ENCODE measurements around the gene HFE. TPM values are rescaled to one million over a fixed set of nuclear protein-coding genes. Genes with fewer than 3 reads are reported as not detected.
A peak's percentile ranks its signal among the peaks of the same experiment; 100 is the strongest.
"Not testable (repeated sequence)": the region's sequence is repeated elsewhere in the genome, so short reads cannot be mapped to it uniquely, and the experiment has no call there.

The HFE gene
- total RNA-seq, 1 donor from 2014 or later: 2.2 TPM

DNA sequence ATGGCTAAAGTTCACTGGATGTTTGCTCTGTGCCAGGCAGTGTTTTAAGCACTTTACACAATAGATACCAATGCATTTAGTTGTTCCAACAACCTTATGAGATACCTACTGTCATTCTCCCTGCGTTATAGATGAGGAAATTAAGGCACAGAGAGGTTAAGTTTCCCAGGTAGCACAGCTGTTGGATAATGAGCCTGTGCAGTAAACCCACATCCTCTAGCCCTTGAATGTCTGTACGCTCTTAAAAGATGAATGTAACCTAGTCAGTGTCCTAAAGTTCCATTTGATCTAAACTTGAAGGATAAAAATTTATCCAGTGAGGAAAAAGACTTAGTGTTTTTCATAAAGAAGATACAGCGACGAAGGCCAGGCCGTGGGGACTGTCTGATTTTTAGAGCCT lies 28.0 kb downstream of the HFE start:
- DNase-seq: no peak

DNA sequence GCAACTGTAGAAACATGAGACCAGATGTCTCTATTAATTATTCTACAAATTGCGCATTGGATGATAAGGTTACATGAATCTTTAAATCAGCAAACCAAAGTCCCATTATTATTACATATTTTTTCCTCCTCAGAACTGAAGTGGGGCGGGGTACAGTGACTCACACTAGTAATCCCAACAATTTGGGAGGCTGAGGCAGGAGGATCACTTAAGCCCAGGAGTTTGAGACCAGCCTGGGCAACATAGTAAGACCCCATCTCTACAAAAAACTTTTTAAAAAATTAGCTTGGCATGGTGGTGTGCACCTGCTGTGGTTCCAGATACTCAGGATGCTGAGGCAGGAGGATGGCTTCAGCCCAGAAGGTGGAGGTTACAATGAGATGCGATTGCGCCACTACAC lies 29.0 kb downstream of the HFE start:
- DNase-seq: no peak

DNA sequence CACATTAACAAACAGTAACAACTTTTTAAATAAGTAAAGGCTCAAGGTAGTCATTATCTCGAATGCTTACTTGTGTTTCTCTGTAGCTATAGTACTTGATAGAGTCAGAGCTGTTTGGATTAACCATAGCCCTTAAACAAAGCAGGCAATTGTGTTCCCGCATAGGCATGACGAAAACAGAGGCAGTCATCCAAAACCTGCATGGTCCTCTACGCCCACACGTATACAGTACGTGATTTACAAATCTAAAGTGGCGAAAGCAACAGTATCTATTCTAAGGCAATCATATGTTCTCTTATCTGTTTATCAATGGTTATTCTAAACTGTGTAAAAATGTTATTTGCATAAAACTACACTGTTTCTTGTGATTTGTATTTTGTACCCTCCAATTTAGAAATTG lies 31.8 kb downstream of the HFE start:
- no peak for DNase-seq

DNA sequence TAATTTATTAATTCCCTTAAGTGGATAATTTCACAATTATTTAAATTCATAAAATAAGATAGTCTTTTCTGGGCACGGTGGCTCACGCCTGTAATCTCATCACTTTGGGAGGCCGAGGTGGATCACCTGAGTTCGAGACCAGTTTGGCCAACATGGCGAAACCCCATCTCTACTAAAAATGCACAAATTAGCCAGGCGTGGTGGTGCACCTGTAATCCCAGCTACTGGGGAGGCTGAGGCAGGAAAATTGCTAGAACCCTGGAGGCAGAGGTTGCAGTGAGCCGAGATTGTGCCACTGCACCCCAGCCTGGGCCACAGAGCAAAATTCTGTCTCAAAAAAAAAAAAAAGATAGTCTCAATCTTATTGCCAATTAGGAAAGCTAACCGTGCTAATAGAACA lies 32.9 kb downstream of the HFE start:
- not testable (repeated sequence) for DNase-seq

DNA sequence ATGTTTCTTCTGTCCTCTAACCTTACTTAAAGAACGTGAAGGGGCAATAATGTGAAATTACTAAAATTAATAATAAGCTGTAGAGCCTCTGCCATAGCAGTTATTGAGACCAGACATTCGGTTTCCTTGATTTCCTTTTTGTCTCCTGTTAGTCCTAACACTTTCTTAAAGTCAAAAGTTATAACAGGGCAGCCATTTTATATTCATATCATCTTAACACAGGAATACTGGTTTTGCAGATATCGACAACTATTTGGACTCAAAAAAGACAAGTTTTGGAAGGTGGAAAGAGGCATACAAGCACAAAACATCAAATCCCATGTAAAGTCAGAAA lies 33.5 kb downstream of the HFE start:
- no peak for DNase-seq

DNA sequence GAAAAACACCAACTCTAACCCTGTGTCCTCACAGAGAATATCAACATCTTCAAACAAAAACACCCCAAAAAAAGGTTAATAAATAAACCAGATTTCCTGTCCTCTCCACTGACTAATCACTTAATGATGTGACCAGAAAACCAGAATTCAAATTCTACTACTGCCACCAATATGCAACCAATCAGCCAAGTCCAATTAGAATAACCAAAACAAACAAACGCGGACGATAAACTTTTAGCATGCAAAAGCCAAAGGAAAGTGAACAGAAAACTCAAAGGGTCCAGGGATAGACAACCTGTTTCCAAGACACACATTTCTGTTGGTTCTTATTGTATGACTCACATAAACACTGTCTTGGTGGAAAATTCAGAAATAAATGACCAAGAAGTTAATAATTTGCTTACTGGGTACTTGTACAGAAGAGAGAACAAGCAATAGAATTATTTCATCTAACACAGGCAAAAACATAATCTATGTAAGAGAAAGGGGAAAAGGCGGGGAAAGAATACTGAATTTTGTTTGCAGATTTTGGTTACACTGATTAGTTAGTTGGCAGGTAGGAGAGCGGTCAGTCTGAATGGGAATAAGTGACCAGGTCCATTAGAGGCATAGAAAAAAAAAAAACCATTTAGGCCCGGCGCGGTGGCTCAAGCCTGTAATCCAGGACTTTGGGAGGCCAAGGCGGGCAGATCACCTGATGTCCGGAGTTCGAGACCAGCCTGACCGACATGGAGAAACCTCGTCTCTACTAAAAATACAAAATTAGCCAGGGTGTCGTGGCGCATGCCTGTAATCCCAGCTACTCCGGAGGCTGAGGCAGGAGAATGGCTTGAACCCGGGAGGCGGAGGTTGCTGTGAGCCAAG lies 34.1 kb downstream of the HFE start:
- no peak for DNase-seq

DNA sequence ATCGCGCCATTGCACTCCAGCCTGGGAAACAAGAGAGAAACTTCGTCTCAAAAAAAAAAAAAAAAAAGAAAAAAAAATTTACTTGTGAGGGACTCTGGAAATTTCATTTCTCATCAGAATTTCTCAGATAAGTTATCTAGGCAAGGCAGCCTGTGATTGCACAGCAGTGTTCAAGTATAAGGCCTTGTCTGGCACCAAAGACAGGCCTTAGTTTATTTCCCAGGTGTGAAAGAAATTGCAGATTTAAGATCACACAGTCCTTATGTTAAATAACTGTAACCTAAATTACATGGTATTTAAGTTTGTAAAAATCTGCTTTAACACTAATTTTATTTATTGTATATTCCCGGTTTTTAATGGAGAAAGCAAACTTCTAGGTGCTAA lies 34.8 kb downstream of the HFE start:
- no peak for DNase-seq

DNA sequence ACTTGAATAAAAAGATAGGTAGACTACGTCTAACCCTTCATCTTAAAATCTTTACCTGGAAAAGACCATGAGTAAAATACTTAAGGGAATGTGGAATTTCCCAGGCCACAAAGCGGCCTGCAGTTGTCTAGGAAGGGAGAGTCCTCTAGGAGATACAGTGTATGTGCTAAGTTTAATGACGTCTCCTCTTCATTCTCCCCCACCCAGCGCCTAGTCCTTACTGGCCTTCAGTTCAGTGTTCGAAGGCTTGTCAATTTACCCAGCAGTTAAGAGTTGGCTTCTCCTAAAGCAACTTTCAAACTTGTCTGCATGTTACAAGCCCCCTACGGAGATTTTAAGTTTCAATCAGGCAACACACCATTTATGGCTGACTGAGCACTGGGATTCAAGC lies 35.2 kb downstream of the HFE start:
- DNase-seq: no peak

DNA sequence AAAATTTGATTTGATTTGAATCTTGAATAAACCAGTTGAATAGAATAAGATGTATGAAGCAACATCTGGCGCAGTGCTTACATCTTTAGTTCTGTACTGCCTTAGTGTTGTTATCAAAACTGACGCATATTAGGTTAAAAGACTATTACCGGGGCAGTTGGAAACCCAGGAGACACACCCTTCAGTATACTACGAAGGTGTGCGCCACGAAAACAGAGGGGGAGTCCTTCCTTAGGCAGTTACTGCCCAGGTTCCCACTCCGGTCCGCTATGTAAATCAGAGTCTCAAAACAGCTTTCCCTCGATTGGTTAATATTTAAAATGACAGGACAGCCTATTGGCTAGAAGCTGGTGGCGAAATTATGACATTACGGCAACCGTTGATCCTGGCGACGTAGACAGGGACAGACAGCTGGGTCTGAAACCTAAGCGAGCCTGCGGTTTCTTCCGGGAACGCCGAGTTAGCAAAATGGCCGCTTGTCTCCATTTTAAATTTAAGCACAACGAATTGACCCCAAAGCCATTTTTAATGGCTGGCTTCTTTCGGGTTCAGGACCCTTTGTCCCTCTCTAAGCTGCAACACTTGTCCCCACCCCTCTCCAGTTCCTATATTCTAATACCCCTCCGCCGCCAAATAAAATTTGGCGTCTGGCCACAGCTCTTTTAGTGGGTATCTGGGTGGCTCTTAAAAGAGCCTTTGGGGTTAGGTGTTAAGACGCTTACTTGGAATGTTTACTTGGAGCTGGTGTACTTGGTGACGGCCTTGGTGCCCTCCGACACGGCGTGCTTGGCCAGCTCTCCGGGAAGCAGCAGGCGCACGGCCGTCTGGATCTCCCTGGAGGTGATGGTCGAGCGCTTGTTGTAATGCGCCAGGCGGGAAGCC lies 35.8 kb downstream of the HFE start:
- DNase-seq: peak; percentile 98

DNA sequence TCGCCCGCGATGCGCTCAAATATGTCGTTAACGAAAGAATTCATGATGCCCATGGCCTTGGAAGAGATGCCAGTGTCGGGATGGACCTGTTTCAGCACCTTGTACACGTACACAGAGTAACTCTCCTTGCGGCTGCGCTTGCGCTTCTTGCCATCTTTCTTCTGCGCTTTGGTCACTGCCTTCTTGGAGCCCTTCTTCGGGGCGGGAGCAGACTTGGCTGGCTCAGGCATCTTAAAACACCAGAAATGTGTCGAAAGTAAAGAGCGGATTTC lies 36.4 kb downstream of the HFE start:
- DNase-seq: no peak

DNA sequence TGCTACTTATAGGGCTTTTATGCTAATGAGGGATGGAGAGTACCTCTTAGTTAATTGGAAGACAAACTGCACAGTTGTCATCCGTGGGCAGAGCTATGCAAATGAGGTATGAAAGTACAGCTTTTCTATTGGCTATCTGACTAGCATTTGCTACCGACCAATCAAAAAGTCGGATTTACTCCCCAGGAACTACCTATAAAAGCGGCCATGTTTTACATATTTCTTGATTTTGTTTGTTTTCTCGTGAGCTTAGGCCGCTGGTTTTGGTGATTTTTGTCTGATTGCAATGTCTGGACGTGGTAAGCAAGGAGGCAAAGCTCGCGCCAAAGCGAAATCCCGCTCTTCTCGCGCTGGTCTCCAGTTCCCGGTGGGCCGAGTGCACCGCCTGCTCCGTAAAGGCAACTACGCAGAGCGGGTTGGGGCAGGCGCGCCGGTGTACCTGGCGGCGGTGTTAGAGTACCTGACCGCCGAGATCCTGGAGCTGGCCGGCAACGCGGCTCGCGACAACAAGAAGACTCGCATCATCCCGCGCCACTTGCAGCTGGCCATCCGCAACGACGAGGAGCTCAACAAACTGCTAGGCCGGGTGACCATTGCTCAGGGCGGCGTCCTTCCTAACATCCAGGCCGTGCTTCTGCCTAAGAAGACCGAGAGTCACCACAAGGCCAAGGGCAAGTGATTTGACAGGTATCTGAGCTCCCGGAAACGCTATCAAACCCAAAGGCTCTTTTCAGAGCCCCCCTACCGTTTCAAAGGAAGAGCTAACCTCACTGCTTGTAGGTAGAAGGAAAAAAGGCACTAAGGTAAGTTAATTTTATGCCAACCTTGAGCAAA lies 36.9 kb downstream of the HFE start:
- DNase-seq: peak; percentile 98

DNA sequence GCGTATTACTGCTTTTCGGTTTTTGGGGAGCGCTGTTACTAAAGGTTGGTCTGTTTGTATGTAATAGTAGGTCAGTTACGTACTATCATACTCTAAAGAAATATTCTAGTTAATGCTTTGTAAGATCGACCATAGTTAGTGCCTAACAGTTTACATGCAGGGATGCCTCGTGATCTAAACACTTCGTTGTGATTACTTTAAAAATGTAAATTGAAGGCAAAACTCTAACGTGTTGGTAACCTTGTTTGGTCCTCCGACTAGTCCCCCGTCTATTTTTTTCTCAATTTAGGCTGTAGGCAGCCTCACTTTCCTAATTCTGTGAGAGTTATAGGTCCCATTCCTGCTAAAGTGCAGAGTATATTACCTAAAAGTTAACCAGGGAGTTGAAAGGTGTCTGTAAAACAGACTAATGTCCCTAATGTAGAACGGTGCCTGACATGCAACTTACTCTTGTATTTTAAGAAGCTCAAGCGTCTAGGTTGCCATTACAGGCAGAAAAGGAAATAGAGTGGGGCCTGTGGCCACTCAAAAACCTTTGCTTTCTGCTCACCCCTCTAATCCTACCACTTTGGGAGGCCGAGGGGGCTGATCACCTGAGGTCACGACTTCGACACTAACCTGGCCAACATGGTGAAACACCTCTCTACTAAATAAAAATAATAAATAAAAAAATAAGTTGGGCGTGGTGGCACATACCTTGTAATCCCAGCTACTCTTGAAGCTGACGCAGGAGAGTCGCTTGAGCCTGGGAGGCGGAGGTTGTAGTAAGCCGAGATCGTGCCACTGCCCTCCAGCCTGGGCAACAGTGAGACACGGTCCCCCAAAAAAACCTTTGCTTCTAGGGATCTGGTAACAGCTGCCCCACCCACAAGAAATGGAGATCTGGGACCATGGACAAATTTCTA lies 37.8 kb downstream of the HFE start:
- peak; percentile 33 for DNase-seq

DNA sequence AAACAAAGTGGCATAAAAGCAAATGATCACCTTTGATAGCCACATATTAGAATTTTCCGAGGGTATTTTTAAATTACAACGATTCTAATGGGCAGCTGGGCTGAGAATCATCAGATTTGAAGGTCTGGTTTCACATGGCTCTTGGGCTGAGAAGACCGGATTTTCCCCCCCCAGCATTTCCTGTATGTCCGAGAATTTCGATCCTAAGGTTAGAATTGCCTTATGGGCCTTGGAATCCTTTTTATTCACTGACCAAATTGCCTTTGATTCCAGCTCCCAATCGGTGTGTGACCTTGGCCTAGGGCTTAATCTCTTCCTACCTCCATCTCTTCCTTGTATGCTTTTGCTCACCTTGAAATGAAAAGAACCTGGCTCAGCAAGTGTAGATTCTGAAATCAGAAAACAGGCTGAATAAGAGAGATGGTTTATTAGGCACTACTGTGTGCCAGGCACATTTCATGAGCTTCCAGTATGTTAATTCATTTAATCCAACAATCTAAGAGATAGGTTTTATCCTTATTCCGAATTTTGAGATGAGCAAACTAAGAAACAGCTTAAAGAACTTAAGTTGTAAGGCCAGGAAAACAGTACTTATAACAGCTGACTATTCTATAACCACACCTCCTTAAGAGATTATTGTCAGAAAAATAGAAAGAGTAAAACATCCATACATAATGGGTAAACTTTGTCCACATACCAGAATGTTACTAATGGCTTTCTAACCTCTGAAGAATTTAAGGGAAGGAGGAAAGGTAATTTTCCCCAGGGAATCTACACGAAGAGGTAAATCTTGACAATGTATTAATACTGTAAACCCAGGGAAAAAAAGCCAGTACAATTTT lies 39.4 kb downstream of the HFE start:
- DNase-seq: no peak

DNA sequence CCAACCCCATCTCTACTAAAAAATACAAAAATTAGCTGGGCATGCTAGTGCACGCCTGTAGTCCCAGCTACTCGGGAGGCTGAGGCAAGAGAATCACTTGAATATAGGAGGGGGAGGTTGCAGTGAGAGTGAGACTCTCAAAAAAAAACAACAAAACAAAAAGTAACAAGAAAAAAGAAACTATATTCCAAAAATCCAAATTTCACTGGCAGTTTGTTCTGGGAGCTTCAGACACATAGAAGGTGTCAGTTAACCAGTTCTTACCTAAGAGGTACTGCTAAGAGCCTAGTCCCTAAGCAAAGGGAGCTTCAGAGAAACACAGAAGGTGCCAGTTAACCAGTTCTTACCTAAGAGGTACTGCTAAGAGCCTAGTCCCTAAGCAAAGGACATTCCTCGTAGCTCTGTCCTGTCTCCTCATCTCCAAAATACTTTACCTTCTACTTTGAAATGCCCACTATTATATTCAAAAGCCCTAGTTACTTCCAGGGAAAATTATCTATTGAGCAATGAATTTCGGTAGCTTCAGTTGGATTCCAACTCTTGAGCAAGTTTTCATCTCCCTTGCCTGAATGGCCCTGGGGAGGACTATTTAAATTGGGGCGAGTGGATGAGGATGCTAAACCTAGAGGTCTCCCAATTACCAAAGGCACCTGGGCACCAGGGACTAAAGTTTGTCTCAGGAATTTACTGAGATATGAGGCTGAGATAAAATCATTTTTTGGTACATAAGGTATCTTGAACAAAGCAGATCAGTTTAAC lies 41.0 kb downstream of the HFE start:
- DNase-seq: no peak

DNA sequence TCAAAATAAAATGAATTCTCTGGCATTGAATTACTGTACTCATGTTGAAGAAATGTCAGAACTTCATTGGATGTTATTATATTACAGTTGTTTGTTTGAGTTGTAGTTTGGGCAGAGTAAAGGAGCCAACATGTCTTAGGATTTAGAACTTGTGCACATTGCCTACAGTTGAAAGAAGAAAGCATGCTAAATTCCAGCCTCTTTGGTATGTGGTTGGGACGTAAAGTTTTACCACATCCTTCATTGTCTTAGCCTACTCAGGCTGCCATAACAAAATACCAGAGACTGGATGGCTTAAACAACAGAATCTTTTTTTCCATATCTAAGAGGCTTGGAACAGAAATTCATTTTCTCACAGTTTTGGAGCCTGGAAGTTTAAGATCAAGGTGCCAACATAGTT lies 42.4 kb downstream of the HFE start:
- DNase-seq: no peak

DNA sequence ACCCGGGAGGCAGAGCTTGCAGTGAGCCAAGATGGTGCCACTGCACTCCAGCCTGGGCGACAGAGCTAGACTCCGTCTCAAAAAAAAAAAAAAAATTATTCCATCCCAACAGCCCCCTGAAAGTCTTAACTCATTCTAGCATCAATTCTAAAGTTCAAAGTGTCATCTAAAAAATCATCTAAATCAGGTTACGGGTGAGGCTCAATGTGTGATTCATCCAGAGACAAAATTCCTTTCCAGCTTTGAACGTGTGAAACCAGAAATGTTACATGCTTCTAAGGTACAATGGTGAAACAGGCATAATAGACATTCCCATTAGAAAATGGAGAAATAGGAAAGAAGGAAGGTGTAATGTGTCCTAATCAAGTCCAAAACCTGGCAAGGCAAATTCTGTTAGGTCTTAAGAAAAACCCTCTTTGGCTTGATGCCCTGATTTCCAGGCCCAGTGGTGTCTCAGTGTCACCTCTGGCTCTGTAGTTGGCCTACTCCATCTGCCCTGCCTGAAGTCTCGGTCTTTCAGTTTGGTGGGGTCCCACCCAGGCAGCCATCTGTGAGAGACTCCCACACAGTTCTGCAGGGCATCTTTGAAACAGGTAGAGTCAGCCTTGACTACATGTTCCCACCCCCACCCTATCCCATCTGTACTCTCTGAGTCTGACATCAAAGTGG lies 43.5 kb downstream of the HFE start:
- no peak for DNase-seq

DNA sequence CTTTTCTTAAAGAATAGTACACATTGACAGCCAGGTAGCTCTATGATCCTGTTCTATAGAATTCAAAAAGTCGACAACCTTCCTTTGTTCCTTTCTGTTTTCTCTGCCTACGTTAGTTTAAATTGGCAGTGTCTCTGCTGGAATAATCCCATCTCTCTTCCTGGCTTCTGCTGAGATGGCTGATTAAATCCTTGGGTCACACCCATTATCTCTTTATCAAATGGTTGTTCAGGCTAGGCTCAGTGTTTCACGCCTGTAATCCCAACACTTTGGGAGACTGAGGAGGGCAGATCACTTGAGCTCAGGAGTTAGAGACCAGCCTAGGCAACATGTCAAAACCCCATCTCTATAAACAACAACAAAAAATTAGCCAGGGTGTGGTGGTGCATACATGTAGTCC lies 44.4 kb downstream of the HFE start:
- no peak for DNase-seq

DNA sequence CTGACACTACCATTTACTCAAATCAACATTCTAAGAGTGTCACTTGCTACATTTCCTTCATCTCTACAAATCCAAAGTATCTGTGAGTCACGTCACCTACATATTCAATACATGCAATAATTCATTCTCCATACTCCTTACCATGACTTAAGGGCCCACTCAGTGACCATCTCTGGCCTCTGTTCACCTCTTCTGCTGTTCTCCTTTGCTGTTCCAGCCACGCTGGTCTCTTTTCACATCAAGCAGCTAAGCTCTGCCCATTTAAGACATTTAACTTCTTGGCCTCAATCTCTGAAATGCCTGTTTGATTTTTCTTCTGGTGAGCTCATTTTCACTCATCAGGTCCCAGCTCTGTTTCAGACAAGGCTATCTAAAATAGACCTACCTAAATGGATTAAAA lies 46.5 kb downstream of the HFE start:
- no peak for DNase-seq

DNA sequence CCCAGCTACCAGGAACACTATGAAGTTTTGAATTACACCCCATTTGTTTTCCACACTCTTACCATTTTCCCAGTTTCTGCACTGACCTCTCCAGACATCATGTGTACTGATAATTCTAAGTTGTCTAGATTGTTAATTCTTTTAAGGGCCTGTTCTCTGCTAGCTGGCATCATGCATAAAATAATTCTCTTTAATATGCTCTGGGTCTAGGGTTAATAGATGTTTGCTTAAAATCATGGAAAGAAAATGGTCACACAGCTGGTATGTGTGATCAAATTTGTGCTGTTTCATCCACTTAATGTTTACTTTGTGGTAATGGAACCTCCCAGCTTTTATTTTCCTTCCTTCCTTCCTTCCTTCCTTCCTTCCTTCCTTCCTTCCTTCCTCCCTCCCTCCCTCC lies 49.1 kb downstream of the HFE start:
- DNase-seq: no peak

Data from dermis blood vessel endothelial cell (primary cell).